ENCODE results near the gene BCOR.
A peak's percentile ranks its signal among the peaks of the same experiment; 100 is the strongest.

Gene BCOR

DNA sequence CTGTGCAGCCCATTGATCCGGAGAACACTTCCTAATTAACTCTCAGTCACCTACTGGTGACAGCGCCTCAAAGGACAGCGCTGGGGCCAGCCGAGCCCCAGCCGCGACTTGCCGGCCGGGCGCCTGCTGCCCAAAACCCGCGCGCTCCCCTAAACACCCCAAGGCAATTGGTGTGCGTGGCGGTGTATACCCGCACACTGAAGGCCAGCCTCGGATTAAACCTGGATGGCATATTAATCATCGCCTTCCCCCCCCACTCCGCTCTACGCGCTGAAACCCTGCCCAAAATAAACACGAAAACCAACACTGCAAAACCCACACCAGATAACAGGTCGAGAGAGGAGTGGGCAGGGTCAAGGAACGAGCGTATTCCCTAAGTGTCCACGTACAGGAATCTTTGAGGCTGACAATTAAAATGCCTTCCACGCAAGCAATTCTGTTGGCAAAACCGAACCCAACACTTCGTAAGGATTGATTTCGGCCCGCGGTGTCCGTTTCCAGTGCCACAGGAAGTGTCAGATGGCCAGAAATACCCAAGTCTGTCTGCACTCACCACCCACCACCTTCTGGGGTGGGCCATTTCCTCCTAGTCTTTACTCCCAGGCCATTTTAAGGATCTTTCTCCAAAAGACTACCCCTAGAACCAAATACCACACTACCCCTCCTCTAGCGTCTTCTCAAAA lies 2.7 kb downstream of the BCOR start:
- Histone ChIP-seq H3K4me1 (ENCODE audit: insufficient read depth, low read length) (peaks cover 13% of the 10 kb centered on the region), H3K27ac (ENCODE audit: low read depth, low read length) (peak overlapping the region; percentile 64), H3K27me3 (ENCODE audit: control insufficient read depth in 1 of 2, insufficient read depth in 2 of 2, low read length in 2 of 2) (peaks cover 9 to 37% of the 10 kb centered on the region in 2 donors)

GRCh38 chrX:40094041-40094899 lies 3.5 kb downstream of the BCOR start:
- H3K36me3 ChIP-seq (ENCODE audit: insufficient read depth, low read length), result no peaks in the 10 kb centered on the region
- no peak overlapping the region for H3K9ac ChIP-seq (ENCODE audit: low read length)
- peaks cover 9 to 40% of the 10 kb centered on the region in 2 donors for H3K27me3 ChIP-seq (ENCODE audit: control insufficient read depth in 1 of 2, insufficient read depth in 2 of 2, low read length in 2 of 2)
- H3K4me1 ChIP-seq (ENCODE audit: insufficient read depth, low read length), result peaks cover 9% of the 10 kb centered on the region
- H3K9me3 ChIP-seq (ENCODE audit: low read length), result no peaks in the 10 kb centered on the region
- peak overlapping the region; percentile 29 to 66 for H3K4me3 ChIP-seq (ENCODE audit: low read depth in 1 of 2, low read length in 2 of 2)
- H3K27ac ChIP-seq (ENCODE audit: low read depth, low read length), result peak overlapping the region; percentile 64

More for the DNA sequence above, 2.7 kb downstream of the BCOR start:
- Histone ChIP-seq H3K36me3 (ENCODE audit: insufficient read depth, low read length) (no peaks in the 10 kb centered on the region), H3K9me3 (ENCODE audit: low read length) (no peaks in the 10 kb centered on the region), H3K4me3 (ENCODE audit: low read depth in 1 of 2, low read length in 2 of 2) (peak overlapping the region; percentile 66 to 71), H3K9ac (ENCODE audit: low read length) (peak overlapping the region; percentile 39)

DNA sequence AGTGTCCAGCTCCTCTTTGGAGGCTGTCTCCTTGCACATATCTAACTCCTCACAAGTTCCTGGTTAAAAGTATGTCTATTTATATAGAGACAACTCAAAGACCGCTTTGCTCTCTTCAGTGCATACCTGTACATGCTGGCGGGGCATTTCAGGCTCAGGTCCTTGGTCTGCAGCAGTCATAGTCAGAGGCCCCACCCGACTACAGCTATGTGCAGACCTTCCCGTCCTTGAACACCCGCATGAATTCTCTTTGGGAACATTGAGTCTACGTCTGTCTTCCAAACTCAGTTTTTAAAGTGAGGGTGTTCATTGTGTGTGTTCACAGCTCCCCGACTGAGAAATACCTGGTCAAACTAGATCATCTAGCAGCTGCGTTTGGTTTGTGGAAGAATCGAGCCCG lies 4.2 kb downstream of the BCOR start:
- Histone ChIP-seq H3K4me3 (ENCODE audit: low read depth in 1 of 2, low read length in 2 of 2) (peak overlapping the region; percentile 29 to 66), H3K27ac (ENCODE audit: low read depth, low read length) (no peak overlapping the region), H3K9me3 (ENCODE audit: low read length) (no peaks in the 10 kb centered on the region), H3K4me1 (ENCODE audit: insufficient read depth, low read length) (peaks cover 15% of the 10 kb centered on the region), H3K9ac (ENCODE audit: low read length) (no peak overlapping the region), H3K36me3 (ENCODE audit: insufficient read depth, low read length) (no peaks in the 10 kb centered on the region), H3K27me3 (ENCODE audit: control insufficient read depth in 1 of 2, insufficient read depth in 2 of 2, low read length in 2 of 2) (peaks cover 9 to 40% of the 10 kb centered on the region in 2 donors)

GRCh38 chrX:40092808-40093435 lies 4.8 kb downstream of the BCOR start:
- Histone ChIP-seq H3K4me1 (ENCODE audit: insufficient read depth, low read length) (peaks cover 22% of the 10 kb centered on the region), H3K36me3 (ENCODE audit: insufficient read depth, low read length) (no peaks in the 10 kb centered on the region), H3K9me3 (ENCODE audit: low read length) (no peaks in the 10 kb centered on the region), H3K9ac (ENCODE audit: low read length) (no peak overlapping the region), H3K27me3 (ENCODE audit: control insufficient read depth in 1 of 2, insufficient read depth in 2 of 2, low read length in 2 of 2) (peaks cover 9 to 40% of the 10 kb centered on the region in 2 donors), H3K27ac (ENCODE audit: low read depth, low read length) (no peak overlapping the region), H3K4me3 (ENCODE audit: low read depth in 1 of 2, low read length in 2 of 2) (no peak overlapping the region)

DNA sequence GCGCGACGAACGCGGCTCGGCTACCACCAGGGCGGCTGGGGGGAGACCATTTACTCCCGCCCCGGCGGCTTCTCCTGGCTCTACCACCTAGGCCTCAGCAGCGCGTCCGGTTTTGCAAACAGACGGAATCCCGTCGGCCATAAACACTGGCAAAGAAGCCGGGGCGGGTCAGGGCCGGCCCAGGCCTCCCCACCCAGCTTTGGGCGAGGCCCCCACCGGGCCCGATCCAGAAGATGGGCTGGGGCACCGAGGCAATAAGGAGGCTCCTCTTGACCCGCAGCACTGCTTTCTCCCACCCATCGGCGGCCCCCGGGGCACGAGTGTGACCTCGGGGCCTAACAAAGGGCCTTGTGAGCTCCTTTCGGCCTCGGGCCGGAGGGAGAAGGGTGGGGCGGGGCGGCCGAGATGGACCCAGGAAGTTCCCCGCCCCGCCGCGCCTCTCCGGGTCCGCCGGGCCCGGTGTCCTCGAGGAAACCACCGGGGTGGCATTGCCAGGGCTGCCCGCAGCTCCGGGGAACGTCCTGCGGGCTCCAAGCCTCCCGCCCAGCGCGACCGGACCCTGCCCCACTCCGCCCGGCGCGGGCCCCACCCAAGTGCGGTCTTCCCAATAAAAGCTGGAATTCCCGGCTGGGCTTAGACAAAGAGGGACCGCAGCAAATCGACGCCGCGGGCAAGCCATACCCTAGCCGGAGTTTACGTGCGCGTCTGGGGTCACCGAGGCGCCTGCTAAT lies 5.9 kb downstream of the BCOR start:
- Histone ChIP-seq H3K4me1 (ENCODE audit: insufficient read depth, low read length) (peaks cover 32% of the 10 kb centered on the region), H3K27me3 (ENCODE audit: control insufficient read depth in 1 of 2, insufficient read depth in 2 of 2, low read length in 2 of 2) (peaks cover 9 to 40% of the 10 kb centered on the region in 2 donors), H3K9ac (ENCODE audit: low read length) (no peak overlapping the region), H3K27ac (ENCODE audit: low read depth, low read length) (no peak overlapping the region), H3K9me3 (ENCODE audit: low read length) (no peaks in the 10 kb centered on the region), H3K36me3 (ENCODE audit: insufficient read depth, low read length) (no peaks in the 10 kb centered on the region), H3K4me3 (ENCODE audit: low read depth in 1 of 2, low read length in 2 of 2) (no peak overlapping the region)

DNA sequence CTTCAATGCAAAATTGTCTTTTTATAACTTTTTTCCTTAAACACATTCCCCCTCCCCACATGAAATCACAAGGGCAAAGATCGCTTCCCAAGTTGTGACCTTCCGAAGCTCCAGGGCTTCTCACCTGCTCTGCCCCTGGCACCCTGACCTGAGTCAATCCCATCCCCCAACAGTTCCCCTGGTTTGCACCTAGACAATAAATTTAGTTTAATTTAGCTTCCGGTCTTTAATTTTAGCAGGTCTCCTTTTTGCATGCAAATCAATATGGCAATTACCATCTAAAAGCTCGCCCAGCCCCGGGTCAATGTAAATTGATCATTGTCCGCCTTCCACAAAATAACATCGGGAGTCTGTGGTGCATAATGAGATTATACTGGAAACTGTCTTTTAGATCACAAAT lies 6.8 kb downstream of the BCOR start:
- H3K27ac ChIP-seq (ENCODE audit: low read depth, low read length), result no peak overlapping the region
- H3K9me3 ChIP-seq (ENCODE audit: low read length), result no peaks in the 10 kb centered on the region
- H3K9ac ChIP-seq (ENCODE audit: low read length), result no peak overlapping the region
- peaks cover 39% of the 10 kb centered on the region for H3K4me1 ChIP-seq (ENCODE audit: insufficient read depth, low read length)
- H3K27me3 ChIP-seq (ENCODE audit: control insufficient read depth in 1 of 2, insufficient read depth in 2 of 2, low read length in 2 of 2), result peaks cover 9 to 40% of the 10 kb centered on the region in 2 donors
- no peak overlapping the region for H3K4me3 ChIP-seq (ENCODE audit: low read depth in 1 of 2, low read length in 2 of 2)
- H3K36me3 ChIP-seq (ENCODE audit: insufficient read depth, low read length), result no peaks in the 10 kb centered on the region

DNA sequence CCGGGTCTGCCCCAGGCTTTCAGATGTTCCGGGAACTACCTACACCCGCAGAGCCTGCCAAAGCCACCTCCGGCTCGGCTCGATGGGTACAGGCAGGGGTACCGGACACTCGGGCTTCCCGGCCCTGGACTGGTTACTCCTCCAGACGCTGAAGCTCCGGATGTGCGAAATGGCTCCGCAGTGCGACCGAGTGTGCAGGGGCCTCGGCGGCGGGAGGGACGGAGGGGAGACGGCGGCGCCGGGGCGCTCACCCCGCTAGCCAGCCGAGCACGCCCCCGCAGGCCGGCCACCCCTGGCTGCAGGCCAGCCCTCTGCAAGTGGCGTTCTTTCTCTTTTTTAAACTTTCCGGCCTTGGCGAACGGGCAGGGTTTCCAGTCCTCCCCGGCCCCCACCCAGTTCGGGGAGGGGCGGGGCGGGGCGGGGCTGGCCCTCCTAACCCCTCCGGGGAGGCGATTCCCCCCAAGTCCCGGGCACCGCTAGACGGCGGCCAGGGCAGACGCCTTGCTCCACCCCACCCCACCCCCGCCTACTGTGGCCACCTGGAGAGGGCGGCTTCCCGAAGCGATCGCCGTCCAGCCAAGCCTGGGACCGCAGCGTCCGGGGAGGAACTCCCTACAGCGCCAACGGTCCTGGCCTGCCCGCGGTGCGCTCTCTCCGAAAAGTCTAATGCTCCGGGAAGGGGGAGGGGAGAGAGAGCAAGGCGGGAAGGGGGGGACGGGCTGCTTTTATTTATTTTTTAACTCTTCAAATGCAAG lies 7.5 kb downstream of the BCOR start:
- no peaks in the 10 kb centered on the region for H3K9me3 ChIP-seq (ENCODE audit: low read length)
- no peaks in the 10 kb centered on the region for H3K36me3 ChIP-seq (ENCODE audit: insufficient read depth, low read length)
- H3K4me3 ChIP-seq (ENCODE audit: low read depth in 1 of 2, low read length in 2 of 2), result peak overlapping the region in 1 of 2 donors; percentile 43
- no peak overlapping the region for H3K9ac ChIP-seq (ENCODE audit: low read length)
- peaks cover 9 to 35% of the 10 kb centered on the region in 2 donors for H3K27me3 ChIP-seq (ENCODE audit: control insufficient read depth in 1 of 2, insufficient read depth in 2 of 2, low read length in 2 of 2)
- peak overlapping the region; percentile 25 for H3K27ac ChIP-seq (ENCODE audit: low read depth, low read length)
- H3K4me1 ChIP-seq (ENCODE audit: insufficient read depth, low read length), result peaks cover 46% of the 10 kb centered on the region

GRCh38 chrX:40088803-40089540 lies 8.8 kb downstream of the BCOR start:
- H3K36me3 ChIP-seq (ENCODE audit: insufficient read depth, low read length), result no peaks in the 10 kb centered on the region
- H3K4me3 ChIP-seq (ENCODE audit: low read depth in 1 of 2, low read length in 2 of 2), result no peak overlapping the region
- no peak overlapping the region for H3K9ac ChIP-seq (ENCODE audit: low read length)
- H3K27ac ChIP-seq (ENCODE audit: low read depth, low read length), result no peak overlapping the region
- no peaks in the 10 kb centered on the region for H3K9me3 ChIP-seq (ENCODE audit: low read length)
- peaks cover 58% of the 10 kb centered on the region for H3K4me1 ChIP-seq (ENCODE audit: insufficient read depth, low read length)
- H3K27me3 ChIP-seq (ENCODE audit: control insufficient read depth in 1 of 2, insufficient read depth in 2 of 2, low read length in 2 of 2), result peaks cover 6 to 28% of the 10 kb centered on the region in 2 donors

GRCh38 chrX:40088299-40088625 lies 9.5 kb downstream of the BCOR start:
- Histone ChIP-seq H3K9ac (ENCODE audit: low read length) (no peak overlapping the region), H3K36me3 (ENCODE audit: insufficient read depth, low read length) (no peaks in the 10 kb centered on the region), H3K27ac (ENCODE audit: low read depth, low read length) (peak overlapping the region; percentile 37), H3K4me1 (ENCODE audit: insufficient read depth, low read length) (peaks cover 60% of the 10 kb centered on the region), H3K9me3 (ENCODE audit: low read length) (no peaks in the 10 kb centered on the region), H3K27me3 (ENCODE audit: control insufficient read depth in 1 of 2, insufficient read depth in 2 of 2, low read length in 2 of 2) (peaks cover 6 to 32% of the 10 kb centered on the region in 2 donors), H3K4me3 (ENCODE audit: low read depth in 1 of 2, low read length in 2 of 2) (no peak overlapping the region)

All from muscle layer of colon (tissue), 2 donors.